Fibroblast of lung (primary cell): ENCODE data around the gene JMJD1C. TPM values are rescaled to one million over a fixed set of nuclear protein-coding genes. Genes with fewer than 3 reads are reported as not detected.

ENCODE experiments used
- DNase-seq, 2 donors: peaks; one replicate each; pipeline versions ENCODE4 v3.0.0 to v3.0.0-alpha.2; 2010; ENCODE audit warnings: low read depth in 2 of 2
- H2AFZ ChIP-seq: 2 replicates; pipeline ENCODE4 v1.5.1; 2012; ENCODE audit warnings: low read length, control low read depth, inconsistent platforms
- H3K27ac ChIP-seq: 2 replicates; pipeline ENCODE4 v1.5.1; 2011; ENCODE audit warnings: low read length, control low read depth; ENCODE audit not compliant: insufficient read depth
- H3K27me3 ChIP-seq: 2 replicates; pipeline ENCODE4 v1.5.1; 2011; ENCODE audit warnings: mild to moderate bottlenecking, low read length; ENCODE audit not compliant: control insufficient read depth, insufficient read depth
- H3K36me3 ChIP-seq: 2 replicates; pipeline ENCODE4 v1.5.1; 2011; ENCODE audit warnings: low read length; ENCODE audit not compliant: control insufficient read depth, insufficient read depth
- H3K4me1 ChIP-seq: 2 replicates; pipeline ENCODE4 v1.5.1; 2011; ENCODE audit warnings: low read length; ENCODE audit not compliant: control insufficient read depth, insufficient read depth; ENCODE audit errors: extremely low read depth
- H3K4me2 ChIP-seq: 2 replicates; pipeline ENCODE4 v1.5.1; 2011; ENCODE audit warnings: low read length, control low read depth; ENCODE audit not compliant: insufficient read depth; ENCODE audit errors: extremely low read depth
- H3K4me3 ChIP-seq, 4 experiments: fragments of 200-600 bp in 1 of 4; sonication (generic) in 1 of 4; replicated peaks in 1 of 4; 2 replicates each; pipeline ENCODE4 v1.5.1; 2011 to 2016; ENCODE audit warnings: low read length in 4 of 4, low read depth in 3 of 4, mild to moderate bottlenecking in 3 of 4, control low read depth in 2 of 4, inconsistent platforms in 1 of 4, mixed read lengths in 1 of 4; ENCODE audit not compliant: insufficient read depth in 1 of 4; ENCODE audit errors: control extremely low read depth in 1 of 4
- H3K79me2 ChIP-seq: 2 replicates; pipeline ENCODE4 v1.5.1; 2012; ENCODE audit warnings: mild to moderate bottlenecking, low read length, inconsistent platforms; ENCODE audit not compliant: control insufficient read depth, insufficient read depth
- H3K9ac ChIP-seq: 2 replicates; pipeline ENCODE4 v1.5.1; 2011; ENCODE audit warnings: mild to moderate bottlenecking, low read length, control low read depth; ENCODE audit not compliant: insufficient read depth
- H3K9me3 ChIP-seq: 2 replicates; pipeline ENCODE4 v1.5.1; 2012; ENCODE audit warnings: low read depth, low read length; ENCODE audit not compliant: control insufficient read depth, insufficient read depth
- H4K20me1 ChIP-seq: 2 replicates; pipeline ENCODE4 v1.5.1; 2011; ENCODE audit warnings: low read length; ENCODE audit not compliant: control insufficient read depth, insufficient read depth; ENCODE audit errors: extremely low read depth
- CTCF ChIP-seq, 2 donors: IDR thresholded peaks in 1 of 2; conservative IDR thresholded peaks in 1 of 2; 1 replicate in 1 of 2; 2 replicates in 1 of 2; pipeline ENCODE4 v1.5.1; 2011 to 2012; ENCODE audit warnings: low read length in 2 of 2, control low read depth in 1 of 2, inconsistent platforms in 1 of 2, low read depth in 1 of 2, mild to moderate bottlenecking in 1 of 2
- EZH2 ChIP-seq: IDR thresholded peaks from 2 replicates; pipeline ENCODE4 v1.5.1; 2012; ENCODE audit warnings: low read length, control low read depth, mild to moderate bottlenecking; ENCODE audit errors: missing control alignments
- polyA plus RNA-seq, 2 donors: library from polyadenylated mRNA; depleted of rRNA in 1 of 2; stranded (reverse) in 1 of 2; unstranded in 1 of 2; fragments of >200 nt; gene quantifications; 2 replicates each; pipeline ENCODE4 v1.2.1, GENCODE V29; 2011 to 2012; ENCODE audit warnings: missing spikeins in 1 of 2
- total RNA-seq: library from RNA; depleted of rRNA; stranded (reverse); fragments of >200 nt; gene quantifications from 2 replicates; pipeline ENCODE4 v1.2.1, GENCODE V29; 2014

The JMJD1C gene
- total and polyA plus RNA-seq, 2 donors (not counting 1 experiment from before 2014, with no cell fraction given), result 39.9 to 67.0 TPM

GRCh38 chr10:63268149-63268797, 197.5 kb downstream of the JMJD1C start:
- Histone ChIP-seq H3K36me3 (no peaks in the 10 kb centered on the region), H3K79me2 (peaks cover 60% of the 10 kb centered on the region), H3K27ac (peak overlapping the region; percentile 91), H3K4me1 (peaks cover 2% of the 10 kb centered on the region), H4K20me1 (no peaks in the 10 kb centered on the region), H3K9me3 (no peaks in the 10 kb centered on the region), H2AFZ (no peak overlapping the region), H3K27me3 (no peaks in the 10 kb centered on the region), H3K4me3 (peak overlapping the region; percentile 64 to 75 (median 71)), H3K4me2 (peak overlapping the region; percentile 71), H3K9ac (peak overlapping the region; percentile 70)
- TF ChIP-seq CTCF (conservative IDR thresholded peaks at IDR 0.05 in 1 of 2, IDR thresholded peaks at IDR 0.05 in 1 of 2; ENCODE audit: low read depth in 1 of 2, low read length in 2 of 2) (no peak), EZH2 (no peak)
- DNase-seq, result peak in 1 of 2 donors; percentile 41

- H3K27ac ChIP-seq, result peak overlapping the region; percentile 91
- peaks cover 2% of the 10 kb centered on the region for H3K4me1 ChIP-seq
- no peak for TF ChIP-seq CTCF (conservative IDR thresholded peaks at IDR 0.05 in 1 of 2, IDR thresholded peaks at IDR 0.05 in 1 of 2; ENCODE audit: low read depth in 1 of 2, low read length in 2 of 2)
- no peak for TF ChIP-seq EZH2
- H4K20me1 ChIP-seq, result no peaks in the 10 kb centered on the region
- H3K4me3 ChIP-seq, result peak overlapping the region; percentile 64 to 75 (median 71)
- H3K36me3 ChIP-seq, result no peaks in the 10 kb centered on the region
- H3K27me3 ChIP-seq, result no peaks in the 10 kb centered on the region
- H3K9ac ChIP-seq, result peak overlapping the region; percentile 70
- peaks cover 66% of the 10 kb centered on the region for H3K79me2 ChIP-seq
- peak; percentile 85 to 94 for DNase-seq
- no peak overlapping the region for H2AFZ ChIP-seq
- H3K9me3 ChIP-seq, result no peaks in the 10 kb centered on the region
- H3K4me2 ChIP-seq, result peak overlapping the region; percentile 71
These were observed 198.2 kb downstream of the JMJD1C start for GRCh38 chr10:63267414-63268148.
